Adrenal gland (tissue), 5 donors: Measurements from ENCODE around the gene FNIP2.

Source experiments
- POLR2A ChIP-seq, 2 donors: fragments of 450-650 bp; IDR thresholded peaks; one replicate each; pipeline ENCODE4 v1.6.1; 2017; ENCODE audit warnings: antibody characterized with exemption in 2 of 2, mild to moderate bottlenecking in 2 of 2, moderate library complexity in 1 of 2
- TF ChIP-seq, protein P1 (sequence below), 6 experiments: fragments of 450-650 bp in 4 of 6; fragments of 200-600 bp in 2 of 6; sonication (generic) in 1 of 6; IDR thresholded peaks; 1 replicate in 5 of 6; 2 replicates in 1 of 6; pipeline versions ENCODE4 v1.5.1 to v1.8.0; 2016 to 2021; ENCODE audit warnings: antibody characterized with exemption in 6 of 6, mild to moderate bottlenecking in 2 of 6, moderate library complexity in 1 of 6
- donor health status: DM: no; HTN: no; CAD: no.

DNA sequence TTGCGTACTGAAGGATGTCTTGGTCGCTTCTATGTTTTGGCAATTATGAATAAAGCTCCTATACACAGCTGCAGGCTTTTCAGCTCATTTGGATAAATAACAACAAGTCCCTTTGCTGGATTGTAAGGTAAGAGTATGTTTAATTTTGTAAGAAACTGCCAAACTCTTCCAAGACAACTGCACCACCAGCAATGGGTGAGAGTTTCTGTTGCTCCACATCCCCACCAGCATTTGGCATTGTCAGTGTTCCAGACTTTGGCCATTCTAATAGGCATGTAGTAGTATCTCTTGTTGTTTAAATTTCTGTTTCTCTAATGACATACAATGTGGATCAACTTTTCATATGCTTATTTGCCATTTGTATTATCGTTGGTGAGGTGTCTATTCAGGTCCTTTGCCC lies 44.3 kb downstream of the FNIP2 start:
- no peak for TF ChIP-seq POLR2A (IDR thresholded peaks at IDR 0.05)
- TF ChIP-seq, protein P1, sequence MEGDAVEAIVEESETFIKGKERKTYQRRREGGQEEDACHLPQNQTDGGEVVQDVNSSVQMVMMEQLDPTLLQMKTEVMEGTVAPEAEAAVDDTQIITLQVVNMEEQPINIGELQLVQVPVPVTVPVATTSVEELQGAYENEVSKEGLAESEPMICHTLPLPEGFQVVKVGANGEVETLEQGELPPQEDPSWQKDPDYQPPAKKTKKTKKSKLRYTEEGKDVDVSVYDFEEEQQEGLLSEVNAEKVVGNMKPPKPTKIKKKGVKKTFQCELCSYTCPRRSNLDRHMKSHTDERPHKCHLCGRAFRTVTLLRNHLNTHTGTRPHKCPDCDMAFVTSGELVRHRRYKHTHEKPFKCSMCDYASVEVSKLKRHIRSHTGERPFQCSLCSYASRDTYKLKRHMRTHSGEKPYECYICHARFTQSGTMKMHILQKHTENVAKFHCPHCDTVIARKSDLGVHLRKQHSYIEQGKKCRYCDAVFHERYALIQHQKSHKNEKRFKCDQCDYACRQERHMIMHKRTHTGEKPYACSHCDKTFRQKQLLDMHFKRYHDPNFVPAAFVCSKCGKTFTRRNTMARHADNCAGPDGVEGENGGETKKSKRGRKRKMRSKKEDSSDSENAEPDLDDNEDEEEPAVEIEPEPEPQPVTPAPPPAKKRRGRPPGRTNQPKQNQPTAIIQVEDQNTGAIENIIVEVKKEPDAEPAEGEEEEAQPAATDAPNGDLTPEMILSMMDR (IDR thresholded peaks at IDR 0.05): no peak
